Gastrocnemius medialis (tissue), 4 donors: Measurements from ENCODE around the gene ALDH4A1. TPM values are rescaled to one million over a fixed set of nuclear protein-coding genes. Genes with fewer than 3 reads are reported as not detected.

ENCODE experiments used
- ATAC-seq, 2 donors: fragments of 150-250 bp; one replicate each; pipeline ENCODE4 v1.9.1; 2016
- DNase-seq, 2 donors: peaks; one replicate each; pipeline ENCODE4 v3.0.0-alpha.2; 2019
- H3K27ac ChIP-seq, 4 donors: fragments of 200-600 bp; sonication (generic); 1 replicate in 1 of 4; 2 replicates in 3 of 4; pipeline ENCODE4 v1.5.1; 2016 to 2018; ENCODE audit warnings: mild to moderate bottlenecking in 2 of 4, moderate library complexity in 1 of 4
- H3K27me3 ChIP-seq, 3 donors: fragments of 200-600 bp; sonication (generic) in 2 of 3; 1 replicate in 1 of 3; 2 replicates in 2 of 3; pipeline versions ENCODE4 v1.5.1 to v1.6.0; 2016 to 2019; ENCODE audit warnings: mild to moderate bottlenecking in 1 of 3, moderate library complexity in 1 of 3
- H3K36me3 ChIP-seq, 2 donors: fragments of 200-600 bp; sonication (generic) in 1 of 2; one replicate each; pipeline ENCODE4 v1.5.1; 2017 to 2018
- H3K4me1 ChIP-seq, 2 donors: fragments of 200-600 bp; sonication (generic) in 1 of 2; one replicate each; pipeline ENCODE4 v1.5.1; 2016 to 2017; ENCODE audit warnings: mild to moderate bottlenecking in 2 of 2
- H3K4me3 ChIP-seq, 4 donors: fragments of 200-600 bp; sonication (generic) in 3 of 4; 1 replicate in 1 of 4; 2 replicates in 3 of 4; pipeline ENCODE4 v1.5.1; 2016 to 2019; ENCODE audit warnings: mild to moderate bottlenecking in 2 of 4
- H3K9me3 ChIP-seq, 3 donors: fragments of 200-600 bp; sonication (generic) in 2 of 3; 1 replicate in 1 of 3; 2 replicates in 2 of 3; pipeline ENCODE4 v1.5.1; 2016 to 2019
- CTCF ChIP-seq, 5 experiments: fragments of 450-650 bp in 3 of 5; fragments of 200-600 bp in 2 of 5; sonication (generic) in 2 of 5; IDR thresholded peaks in 4 of 5; conservative IDR thresholded peaks in 1 of 5; 1 replicate in 4 of 5; 2 replicates in 1 of 5; pipeline ENCODE4 v1.5.1; 2016 to 2019; ENCODE audit warnings: antibody characterized with exemption in 5 of 5, mild to moderate bottlenecking in 3 of 5, moderate library complexity in 3 of 5
- POLR2A ChIP-seq, 2 donors: fragments of 450-650 bp; IDR thresholded peaks; one replicate each; pipeline ENCODE4 v1.6.1; 2017; ENCODE audit warnings: antibody characterized with exemption in 2 of 2, mild to moderate bottlenecking in 2 of 2, moderate library complexity in 2 of 2
- in situ Hi-C, 4 donors: fragments of 200-750 bp; cut with MboI; loops; one replicate each; pipeline versions ENCODE4 v1.15.0 to v1.8.0; 2017; ENCODE audit warnings: low sequenced_read_pairs in 4 of 4
- intact Hi-C: fragments of 100-400 bp; cut with DNase I; formaldehyde crosslinking; loops from one replicate; pipeline ENCODE4 v1.15.1; 2023; ENCODE audit warnings: low total_unique reads
- total RNA-seq, 4 donors: library from RNA; depleted of rRNA; stranded (reverse); fragments of >200 nt; gene quantifications; one replicate each; pipeline versions ENCODE4 v1.1.0 to v1.2.3, GENCODE V29; 2016

The ALDH4A1 gene
- total RNA-seq, 4 donors from 2014 or later = 22.8 to 35.3 (median 31.4) TPM

DNA sequence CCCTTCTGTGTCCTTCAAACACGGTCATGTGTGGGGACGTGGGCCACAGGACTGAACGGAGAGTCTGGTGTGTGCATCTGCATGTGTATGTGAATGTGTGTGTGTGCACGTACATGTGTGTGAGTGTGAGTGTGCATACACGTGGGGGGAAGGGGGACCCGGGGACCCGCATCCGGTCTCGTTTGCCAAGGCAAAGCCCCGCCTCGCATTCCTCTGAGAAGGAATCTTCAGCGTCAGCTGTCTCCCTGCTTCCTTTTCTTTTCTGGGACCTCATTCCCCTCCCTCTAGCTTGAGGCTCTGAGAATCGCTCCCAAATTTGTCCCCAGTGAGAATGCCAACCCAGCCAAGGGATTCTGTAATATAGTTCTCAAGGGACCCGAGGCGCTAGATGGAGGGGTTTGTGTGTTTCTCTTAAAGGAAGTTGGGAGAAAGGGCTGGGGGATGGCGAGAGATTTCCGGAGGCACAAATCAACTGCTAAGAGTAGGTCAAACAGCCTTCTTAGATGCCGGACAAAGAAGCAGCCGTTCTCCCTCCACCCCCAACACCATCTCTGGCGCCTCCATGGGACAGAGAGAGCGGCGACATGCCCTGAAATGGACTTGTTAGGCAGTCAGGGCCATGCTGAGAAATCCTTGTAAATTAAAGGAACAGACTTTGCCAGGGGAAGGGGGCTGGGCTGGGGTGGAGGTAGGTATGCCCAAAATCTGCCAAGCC, 47.5 kb upstream of the ALDH4A1 start:
- intact Hi-C loops = loop anchor here (10.0 kb wide), 1 partner anchor 265 kb away; the partner anchor contains the start of gene UBR4
- Histone ChIP-seq H3K27ac (peak overlapping the region; percentile 77 to 84 (median 81)), H3K4me3 (peak overlapping the region; percentile 37 to 44 (median 38)), H3K36me3 (no peaks in the 10 kb centered on the region), H3K4me1 (peaks cover 52 to 60% of the 10 kb centered on the region in 2 donors), H3K27me3 (no peaks in the 10 kb centered on the region), H3K9me3 (no peaks in the 10 kb centered on the region)
- DNase-seq (no peak), ATAC-seq (peak; percentile 42 to 45)
- TF ChIP-seq CTCF (IDR thresholded peaks at IDR 0.05 in 4 of 5, conservative IDR thresholded peaks at IDR 0.05 in 1 of 5) (peak in 3 of 5 experiments; percentile 16 to 24 (median 18)), POLR2A (IDR thresholded peaks at IDR 0.05) (no peak)
- in situ Hi-C loops = no loop called here

GRCh38 chr1:18948913-18949685, 46.7 kb upstream of the ALDH4A1 start:
- Histone ChIP-seq H3K36me3 (no peaks in the 10 kb centered on the region), H3K27me3 (no peaks in the 10 kb centered on the region), H3K4me3 (peak overlapping the region; percentile 37 to 44 (median 38)), H3K9me3 (no peaks in the 10 kb centered on the region), H3K4me1 (peaks cover 52 to 59% of the 10 kb centered on the region in 2 donors), H3K27ac (peak overlapping the region; percentile 77 to 84 (median 81))
- peak in 1 of 2 donors; percentile 23 for ATAC-seq
- no peak for DNase-seq
- in situ Hi-C loops (no loop called here), intact Hi-C loops (no loop called here)
- TF ChIP-seq CTCF (IDR thresholded peaks at IDR 0.05 in 4 of 5, conservative IDR thresholded peaks at IDR 0.05 in 1 of 5) (no peak), POLR2A (IDR thresholded peaks at IDR 0.05) (no peak)

DNA sequence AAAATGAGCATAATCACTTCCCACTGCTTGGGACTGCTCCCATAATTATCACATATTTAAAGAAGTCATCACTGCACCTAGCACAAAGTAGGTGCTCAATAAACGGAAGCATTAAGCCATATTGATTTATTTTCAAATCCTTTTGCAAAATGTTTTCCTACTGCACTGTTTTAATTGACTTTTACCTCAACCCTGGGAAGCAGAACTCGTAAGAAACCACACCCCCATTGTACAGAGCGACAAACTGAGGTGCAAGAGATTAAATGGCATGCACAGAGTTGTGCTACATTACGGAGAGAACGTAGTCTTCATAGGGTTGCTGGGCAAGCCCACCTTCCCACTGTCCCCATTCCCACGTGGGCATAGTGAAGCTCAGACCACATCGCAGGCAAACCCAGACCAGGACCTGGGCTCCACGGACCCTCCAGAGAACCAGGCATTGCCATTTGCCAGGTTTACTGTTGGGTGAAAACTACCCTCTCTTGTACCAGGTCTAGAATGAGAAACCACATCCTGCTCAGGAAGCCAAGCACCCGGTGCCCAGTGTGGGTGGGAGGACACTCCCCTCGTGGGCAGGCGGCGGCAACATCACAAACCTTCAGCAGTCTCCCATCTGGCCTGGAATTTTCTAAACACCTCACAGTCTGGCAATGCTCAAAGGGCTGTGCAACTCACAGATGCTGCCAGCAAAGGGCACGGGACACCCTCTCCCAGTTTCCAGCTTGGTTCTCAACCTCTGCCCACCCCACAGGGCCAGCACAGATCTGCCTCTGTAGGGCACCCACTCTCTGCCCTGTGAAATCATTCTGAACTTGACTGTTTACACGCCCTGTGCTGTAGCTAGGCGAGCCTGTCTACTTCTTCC, 45.9 kb upstream of the ALDH4A1 start:
- in situ Hi-C loops = no loop called here
- no peaks in the 10 kb centered on the region for H3K27me3 ChIP-seq
- TF ChIP-seq POLR2A (IDR thresholded peaks at IDR 0.05) = no peak
- TF ChIP-seq CTCF (IDR thresholded peaks at IDR 0.05 in 4 of 5, conservative IDR thresholded peaks at IDR 0.05 in 1 of 5) = no peak
- H3K9me3 ChIP-seq = no peaks in the 10 kb centered on the region
- H3K27ac ChIP-seq = peak overlapping the region; percentile 77 to 84 (median 81)
- intact Hi-C loops = no loop called here
- DNase-seq (no peak), ATAC-seq (no peak)
- peaks cover 45 to 61% of the 10 kb centered on the region in 2 donors for H3K4me1 ChIP-seq
- H3K4me3 ChIP-seq = no peak overlapping the region
- no peaks in the 10 kb centered on the region for H3K36me3 ChIP-seq

- peak overlapping the region in 1 of 4 donors; percentile 78 for H3K27ac ChIP-seq
- intact Hi-C loops = no loop called here
- DNase-seq = no peak
- TF ChIP-seq POLR2A (IDR thresholded peaks at IDR 0.05) (no peak), CTCF (IDR thresholded peaks at IDR 0.05 in 4 of 5, conservative IDR thresholded peaks at IDR 0.05 in 1 of 5) (no peak)
- no peaks in the 10 kb centered on the region for H3K36me3 ChIP-seq
- no peak for ATAC-seq
- in situ Hi-C loops = no loop called here
- no peaks in the 10 kb centered on the region for H3K9me3 ChIP-seq
- H3K4me1 ChIP-seq = peaks cover 44 to 61% of the 10 kb centered on the region in 2 donors
- no peaks in the 10 kb centered on the region for H3K27me3 ChIP-seq
- no peak overlapping the region for H3K4me3 ChIP-seq
These were observed 45.2 kb upstream of the ALDH4A1 start for GRCh38 chr1:18947570-18947969.
